ENCODE results near the gene PDZD2.

The PDZD2 gene

GRCh38 chr5:32092938-32093812 lies 454.2 kb downstream of the PDZD2 start:
- no peaks in the 10 kb centered on the region for H3K27me3 ChIP-seq (replicated peaks; ENCODE audit: insufficient read depth, low read length)
- no peaks in the 10 kb centered on the region for H3K9me2 ChIP-seq (replicated peaks; ENCODE audit: insufficient read depth, low read length)
- H3K4me2 ChIP-seq (ENCODE audit: low read depth, low read length) = peak overlapping the region; percentile 44
- H2AFZ ChIP-seq (ENCODE audit: low read length) = 0 out of 2 replicates have a peak overlapping the region, but pooled peaks have one; percentile 10
- TF ChIP-seq, protein P1, sequence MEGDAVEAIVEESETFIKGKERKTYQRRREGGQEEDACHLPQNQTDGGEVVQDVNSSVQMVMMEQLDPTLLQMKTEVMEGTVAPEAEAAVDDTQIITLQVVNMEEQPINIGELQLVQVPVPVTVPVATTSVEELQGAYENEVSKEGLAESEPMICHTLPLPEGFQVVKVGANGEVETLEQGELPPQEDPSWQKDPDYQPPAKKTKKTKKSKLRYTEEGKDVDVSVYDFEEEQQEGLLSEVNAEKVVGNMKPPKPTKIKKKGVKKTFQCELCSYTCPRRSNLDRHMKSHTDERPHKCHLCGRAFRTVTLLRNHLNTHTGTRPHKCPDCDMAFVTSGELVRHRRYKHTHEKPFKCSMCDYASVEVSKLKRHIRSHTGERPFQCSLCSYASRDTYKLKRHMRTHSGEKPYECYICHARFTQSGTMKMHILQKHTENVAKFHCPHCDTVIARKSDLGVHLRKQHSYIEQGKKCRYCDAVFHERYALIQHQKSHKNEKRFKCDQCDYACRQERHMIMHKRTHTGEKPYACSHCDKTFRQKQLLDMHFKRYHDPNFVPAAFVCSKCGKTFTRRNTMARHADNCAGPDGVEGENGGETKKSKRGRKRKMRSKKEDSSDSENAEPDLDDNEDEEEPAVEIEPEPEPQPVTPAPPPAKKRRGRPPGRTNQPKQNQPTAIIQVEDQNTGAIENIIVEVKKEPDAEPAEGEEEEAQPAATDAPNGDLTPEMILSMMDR (IDR thresholded peaks at IDR 0.05; ENCODE audit: low read length) = peak; percentile 82
- TF ChIP-seq EZH2phosphoT487 (IDR thresholded peaks at IDR 0.05; ENCODE audit: low read length) = no peak
- TF ChIP-seq EZH2 (optimal IDR thresholded peaks at IDR 0.05; ENCODE audit: low read depth, low read length) = no peak
- H3K27ac ChIP-seq (ENCODE audit: low read length) = peak overlapping the region; percentile 43; the same call in 1 of the 2 replicates
- no peaks in the 10 kb centered on the region for H3K9me3 ChIP-seq (replicated peaks; ENCODE audit: insufficient read depth, low read length)
- no peaks in the 10 kb centered on the region for H4K20me1 ChIP-seq (ENCODE audit: insufficient read depth, low read length)
- no peaks in the 10 kb centered on the region for H3K36me3 ChIP-seq (replicated peaks; ENCODE audit: insufficient read depth, low read length)
- no peaks in the 10 kb centered on the region for H3K79me2 ChIP-seq (ENCODE audit: low read length)
- H3K4me3 ChIP-seq (ENCODE audit: low read length) = peak overlapping the region; percentile 14; the same call in 1 of the 2 replicates
- H3F3A ChIP-seq (ENCODE audit: insufficient read depth, low read length) = peaks cover 17% of the 10 kb centered on the region
- H3K4me1 ChIP-seq (ENCODE audit: low read length) = peaks cover 5% of the 10 kb centered on the region; the same call in 1 of the 2 replicates
- H3K9ac ChIP-seq (ENCODE audit: low read length) = no peak overlapping the region
- DNase-seq = peak; percentile 92

GRCh38 chr5:32094691-32095090 lies 455.8 kb downstream of the PDZD2 start:
- no peaks in the 10 kb centered on the region for H3K27me3 ChIP-seq (replicated peaks; ENCODE audit: insufficient read depth, low read length)

GRCh38 chr5:32095261-32095671 lies 456.3 kb downstream of the PDZD2 start:
- no peak overlapping the region for H2AFZ ChIP-seq (ENCODE audit: low read length)
- H3K4me3 ChIP-seq (ENCODE audit: low read length) = no peak overlapping the region
- no peaks in the 10 kb centered on the region for H3K27me3 ChIP-seq (replicated peaks; ENCODE audit: insufficient read depth, low read length)
- peaks cover 5% of the 10 kb centered on the region; the same call in 1 of the 2 replicates for H3K4me1 ChIP-seq (ENCODE audit: low read length)
- no peaks in the 10 kb centered on the region for H3K79me2 ChIP-seq (ENCODE audit: low read length)
- H3K9me3 ChIP-seq (replicated peaks; ENCODE audit: insufficient read depth, low read length) = no peaks in the 10 kb centered on the region
- TF ChIP-seq EZH2phosphoT487 (IDR thresholded peaks at IDR 0.05; ENCODE audit: low read length) = no peak
- TF ChIP-seq, protein P1 (IDR thresholded peaks at IDR 0.05; ENCODE audit: low read length) = no peak
- no peak for TF ChIP-seq EZH2 (optimal IDR thresholded peaks at IDR 0.05; ENCODE audit: low read depth, low read length)
- no peaks in the 10 kb centered on the region for H3K36me3 ChIP-seq (replicated peaks; ENCODE audit: insufficient read depth, low read length)
- no peak overlapping the region for H3K4me2 ChIP-seq (ENCODE audit: low read depth, low read length)
- H3K27ac ChIP-seq (ENCODE audit: low read length) = no peak overlapping the region
- H3K9me2 ChIP-seq (replicated peaks; ENCODE audit: insufficient read depth, low read length) = no peaks in the 10 kb centered on the region
- H3F3A ChIP-seq (ENCODE audit: insufficient read depth, low read length) = peaks cover 17% of the 10 kb centered on the region
- no peaks in the 10 kb centered on the region for H4K20me1 ChIP-seq (ENCODE audit: insufficient read depth, low read length)
- DNase-seq = no peak
- no peak overlapping the region for H3K9ac ChIP-seq (ENCODE audit: low read length)

More at GRCh38 chr5:32094691-32095090, 455.8 kb downstream of the PDZD2 start:
- Histone ChIP-seq H4K20me1 (ENCODE audit: insufficient read depth, low read length) (no peaks in the 10 kb centered on the region), H3K27ac (ENCODE audit: low read length) (no peak overlapping the region), H3K4me1 (ENCODE audit: low read length) (peaks cover 5% of the 10 kb centered on the region; the same call in 1 of the 2 replicates), H3K36me3 (replicated peaks; ENCODE audit: insufficient read depth, low read length) (no peaks in the 10 kb centered on the region), H3K9ac (ENCODE audit: low read length) (no peak overlapping the region), H3K4me2 (ENCODE audit: low read depth, low read length) (no peak overlapping the region), H3K4me3 (ENCODE audit: low read length) (no peak overlapping the region), H3K9me3 (replicated peaks; ENCODE audit: insufficient read depth, low read length) (no peaks in the 10 kb centered on the region), H2AFZ (ENCODE audit: low read length) (no peak overlapping the region), H3K9me2 (replicated peaks; ENCODE audit: insufficient read depth, low read length) (no peaks in the 10 kb centered on the region), H3F3A (ENCODE audit: insufficient read depth, low read length) (peaks cover 17% of the 10 kb centered on the region), H3K79me2 (ENCODE audit: low read length) (no peaks in the 10 kb centered on the region)
- no peak for DNase-seq
- TF ChIP-seq EZH2phosphoT487 (IDR thresholded peaks at IDR 0.05; ENCODE audit: low read length) (no peak), EZH2 (optimal IDR thresholded peaks at IDR 0.05; ENCODE audit: low read depth, low read length) (no peak)
- TF ChIP-seq, protein P1 (IDR thresholded peaks at IDR 0.05; ENCODE audit: low read length) = no peak

Measured in MM.1S (cell line).